MCF 10A (cell line): ENCODE measurements around the gene MN1. TPM values are rescaled to one million over a fixed set of nuclear protein-coding genes. Genes with fewer than 3 reads are reported as not detected.

ENCODE experiments used
- BruUV-seq: library from RNA; stranded (reverse); fragments of 400-500 nt; replicated peaks from 2 replicates; lab custom pipeline; 2021; lab: Mats Ljungman, UMichigan
- CTCF ChIA-PET: fragments of 300-600 bp; sonication (Branson Sonifier 250); formaldehyde crosslinking; extraction: SDS; loops from one replicate; lab custom pipeline; 2021; ENCODE audit warnings: antibody characterized with exemption, inconsistent platforms; lab: Yijun Ruan, JAX
- POLR2A ChIA-PET: fragments of 300-600, 350-650 bp; sonication (Branson Sonifier 250); formaldehyde crosslinking; extraction: SDS; loops from one replicate; lab custom pipeline; 2020; ENCODE audit warnings: antibody characterized with exemption, inconsistent platforms; lab: Yijun Ruan, JAX
- DNase-seq: peaks from one replicate; pipeline ENCODE4 v3.0.0-alpha.2; 2018; ENCODE audit not compliant: unreplicated experiment
- H3K27ac Mint-ChIP-seq: one replicate; pipeline ENCODE4 v1.8.0; 2022; ENCODE audit warnings: mild to moderate bottlenecking, low read depth, mixed read lengths; ENCODE audit not compliant: unreplicated experiment
- H3K27me3 Mint-ChIP-seq: one replicate; pipeline ENCODE4 v1.8.0; 2022; ENCODE audit warnings: mixed read lengths; ENCODE audit not compliant: insufficient read depth, unreplicated experiment
- H3K36me3 Mint-ChIP-seq: one replicate; pipeline ENCODE4 v1.8.0; 2022; ENCODE audit warnings: mild to moderate bottlenecking, moderate library complexity, mixed read lengths; ENCODE audit not compliant: insufficient read depth, unreplicated experiment
- H3K4me1 Mint-ChIP-seq: one replicate; pipeline ENCODE4 v1.8.0; 2022; ENCODE audit warnings: mixed read lengths; ENCODE audit not compliant: insufficient read depth, unreplicated experiment
- H3K4me3 Mint-ChIP-seq: one replicate; pipeline ENCODE4 v1.8.0; 2022; ENCODE audit warnings: mild to moderate bottlenecking, moderate library complexity, mixed read lengths; ENCODE audit not compliant: unreplicated experiment
- H3K9me3 Mint-ChIP-seq: one replicate; pipeline ENCODE4 v1.8.0; 2022; ENCODE audit warnings: mixed read lengths; ENCODE audit not compliant: unreplicated experiment
- CTCF ChIP-seq: fragments of 200-600 bp; IDR thresholded peaks from one replicate; pipeline ENCODE4 v1.8.0; 2022; ENCODE audit warnings: antibody characterized with exemption, mild to moderate bottlenecking; ENCODE audit not compliant: unreplicated experiment
- intact Hi-C: fragments of 100-400 bp; cut with micrococcal nuclease; formaldehyde crosslinking; loops from 2 replicates; pipeline ENCODE4 v1.14.1; 2022
- total RNA-seq: library from RNA; stranded (reverse); gene quantifications from 2 replicates; pipeline ENCODE4 v1.2.3, GENCODE V29; 2022

The MN1 gene
- total RNA-seq, 1 experiment from 2014 or later: 3.9 TPM

GRCh38 chr22:27833803-27834202, 32.2 kb upstream of the MN1 start:
- DNase-seq: no peak
- Mint-ChIP-seq H3K36me3 (no peaks in the 10 kb centered on the region), H3K27me3 (no peaks in the 10 kb centered on the region), H3K4me1 (no peaks in the 10 kb centered on the region), H3K9me3 (peaks cover 11% of the 10 kb centered on the region), H3K27ac (no peak overlapping the region), H3K4me3 (no peak overlapping the region)
- no TSS peak for BruUV-seq
- intact Hi-C loops: no loop called here
- TF ChIP-seq CTCF: no peak
- ChIA-PET POLR2A (no interaction called here), CTCF (no interaction called here)

- ChIA-PET POLR2A (no interaction called here), CTCF (interaction anchor here (1.5 kb wide), 1 partner anchor 15 kb away, joined by 3 read pairs; no protein-coding TSS in a partner anchor)
- Mint-ChIP-seq H3K9me3 (peaks cover 8% of the 10 kb centered on the region), H3K36me3 (no peaks in the 10 kb centered on the region), H3K27ac (no peak overlapping the region), H3K4me1 (no peaks in the 10 kb centered on the region), H3K4me3 (no peak overlapping the region), H3K27me3 (no peaks in the 10 kb centered on the region)
- no peak for TF ChIP-seq CTCF
- intact Hi-C loops: no loop called here
- no TSS peak for BruUV-seq
- no peak for DNase-seq
These were observed 31.1 kb upstream of the MN1 start for GRCh38 chr22:27832606-27833005.

GRCh38 chr22:27829620-27830019, 28.1 kb upstream of the MN1 start:
- POLR2A ChIA-PET: interaction anchor here (0.6 to 1.3 kb wide), 2 partner anchors 16 to 18 kb away, joined by 3 to 4 read pairs; no protein-coding TSS in a partner anchor
- Mint-ChIP-seq H3K9me3 (no peaks in the 10 kb centered on the region), H3K27ac (no peak overlapping the region), H3K36me3 (no peaks in the 10 kb centered on the region), H3K27me3 (no peaks in the 10 kb centered on the region), H3K4me1 (no peaks in the 10 kb centered on the region), H3K4me3 (no peak overlapping the region)
- CTCF ChIA-PET: no interaction called here
- intact Hi-C loops: no loop called here
- no peak for TF ChIP-seq CTCF
- BruUV-seq: no TSS peak
- no peak for DNase-seq

DNA sequence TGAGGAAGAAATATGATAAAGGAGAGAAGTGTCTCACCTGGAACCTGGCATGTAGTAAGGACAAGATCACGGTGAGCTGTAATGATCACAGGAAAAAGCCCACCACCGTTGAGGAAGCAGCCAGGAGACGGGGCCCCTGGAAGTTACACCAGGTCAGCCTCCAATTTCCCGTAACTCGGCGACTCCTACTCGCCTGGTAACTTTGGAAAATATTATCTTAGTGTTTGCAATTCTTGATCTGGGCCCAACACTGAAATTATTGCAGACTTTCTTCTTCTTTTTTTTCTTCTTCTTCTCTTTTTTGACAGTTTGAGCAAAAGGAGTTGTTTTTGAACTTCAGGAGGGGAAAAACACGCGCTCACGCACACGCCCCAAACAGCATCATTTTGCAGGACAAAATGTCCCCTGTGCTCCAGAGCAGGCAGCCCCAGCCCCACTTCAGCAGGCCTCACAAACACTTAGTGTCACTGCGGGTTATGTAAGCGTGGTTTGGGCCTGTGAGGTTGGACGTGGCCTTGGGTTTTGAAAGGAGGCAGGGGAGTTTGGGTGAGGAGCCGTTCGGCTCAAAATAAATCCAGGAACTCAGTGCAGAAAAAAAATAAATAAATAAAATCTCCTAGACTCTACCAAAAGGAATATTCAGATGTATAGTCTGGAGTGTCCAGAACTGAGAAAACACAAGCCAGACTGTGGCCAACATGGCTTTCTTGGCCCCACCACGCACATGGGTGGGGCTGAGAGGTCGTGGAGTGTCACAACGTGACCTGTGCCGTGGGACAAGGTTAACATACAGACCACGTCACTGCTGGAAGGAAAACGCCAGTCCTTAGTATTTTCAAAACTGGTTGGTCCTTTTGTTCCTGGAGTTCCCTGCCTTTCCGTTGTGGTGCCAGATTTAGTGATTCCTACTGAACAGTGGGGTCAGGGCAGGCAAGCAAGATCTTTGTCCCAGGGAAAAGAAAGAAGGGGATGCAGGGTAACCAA, 26.3 kb upstream of the MN1 start:
- no peak overlapping the region for H3K4me3 Mint-ChIP-seq
- no peaks in the 10 kb centered on the region for H3K4me1 Mint-ChIP-seq

More for the DNA sequence above, 26.3 kb upstream of the MN1 start:
- intact Hi-C loops: no loop called here
- no TSS peak for BruUV-seq
- POLR2A ChIA-PET: no interaction called here
- Mint-ChIP-seq H3K36me3 (no peaks in the 10 kb centered on the region), H3K27ac (no peak overlapping the region), H3K27me3 (no peaks in the 10 kb centered on the region), H3K9me3 (no peaks in the 10 kb centered on the region)
- CTCF ChIA-PET: no interaction called here
- DNase-seq: no peak
- TF ChIP-seq CTCF: no peak
